GM12878 (cell line): ENCODE results near the gene MZB1. TPM values are rescaled to one million over a fixed set of nuclear protein-coding genes. Genes with fewer than 3 reads are reported as not detected.

Experiments
- BHLHE40 ChIP-seq, 2 experiments: fragments of 450-650 bp in 1 of 2; IDR thresholded peaks; 2 replicates each; pipeline ENCODE4 v1.6.1; 2011 to 2017; ENCODE audit warnings: low read depth in 2 of 2, borderline replicate concordance in 1 of 2, improper control_type of control experiment in 1 of 2, low read length in 1 of 2, mild to moderate bottlenecking in 1 of 2
- CBFB ChIP-seq: IDR thresholded peaks from 2 replicates; pipeline ENCODE4 v1.6.1; 2016; ENCODE audit warnings: antibody characterized with exemption, low read depth
- CHD1 ChIP-seq: IDR thresholded peaks from 2 replicates; pipeline ENCODE4 v1.6.1; 2012; ENCODE audit warnings: low read depth, low read length, improper control_type of control experiment
- CREB1 ChIP-seq: IDR thresholded peaks from 2 replicates; pipeline ENCODE4 v1.6.1; 2012; ENCODE audit warnings: low read depth, mild to moderate bottlenecking, inconsistent platforms
- ESRRA ChIP-seq: IDR thresholded peaks from 2 replicates; pipeline ENCODE4 v1.6.1; 2012; ENCODE audit warnings: mild to moderate bottlenecking, low read length, improper control_type of control experiment
- FOXK2 ChIP-seq: fragments of 450-650 bp; IDR thresholded peaks from 2 replicates; pipeline ENCODE4 v1.6.1; 2017; ENCODE audit warnings: mild to moderate bottlenecking, moderate library complexity
- IKZF1 ChIP-seq: fragments of 450-650 bp; conservative IDR thresholded peaks from 2 replicates; pipeline ENCODE4 v1.6.1; 2017; ENCODE audit warnings: antibody characterized with exemption, mild to moderate bottlenecking
- IRF4 ChIP-seq: IDR thresholded peaks from 2 replicates; pipeline ENCODE4 v1.6.1; 2011; ENCODE audit warnings: low read depth, low read length
- JUNB ChIP-seq: IDR thresholded peaks from 2 replicates; pipeline ENCODE4 v1.6.1; 2016; ENCODE audit warnings: antibody characterized with exemption, mild to moderate bottlenecking
- NFIC ChIP-seq: IDR thresholded peaks from 2 replicates; pipeline ENCODE4 v1.6.1; 2012; ENCODE audit warnings: low read depth, mild to moderate bottlenecking, inconsistent platforms, low read length, moderate library complexity
- NFYB ChIP-seq: IDR thresholded peaks from 2 replicates; pipeline ENCODE4 v1.6.1; 2011; ENCODE audit warnings: low read depth, mild to moderate bottlenecking, low read length, improper control_type of control experiment, moderate library complexity; ENCODE audit not compliant: insufficient read depth
- POLR2A ChIP-seq: IDR thresholded peaks from 2 replicates; pipeline ENCODE4 v1.6.1; 2011; ENCODE audit warnings: low read depth, mild to moderate bottlenecking, low read length
- RBBP5 ChIP-seq: fragments of 200-600 bp; sonication (generic); conservative IDR thresholded peaks from 2 replicates; pipeline ENCODE4 v1.6.1; 2016
- RCOR1 ChIP-seq: conservative IDR thresholded peaks from 2 replicates; pipeline ENCODE4 v1.6.1; 2012; ENCODE audit warnings: low read depth, low read length, improper control_type of control experiment
- RUNX3 ChIP-seq: IDR thresholded peaks from 2 replicates; pipeline ENCODE4 v1.6.1; 2012; ENCODE audit warnings: low read length, inconsistent platforms
- SIX5 ChIP-seq: IDR thresholded peaks from 2 replicates; pipeline ENCODE4 v1.6.1; 2011; ENCODE audit warnings: mild to moderate bottlenecking, low read depth, low read length, moderate library complexity; ENCODE audit not compliant: severe bottlenecking
- STAT3 ChIP-seq: IDR thresholded peaks from 2 replicates; pipeline ENCODE4 v1.6.1; 2011; ENCODE audit warnings: low read depth, low read length, improper control_type of control experiment
- ZNF274 ChIP-seq: IDR thresholded peaks from one replicate; pipeline ENCODE4 v1.8.0; 2011; ENCODE audit not compliant: insufficient read length, insufficient read depth
- ZNF384 ChIP-seq: IDR thresholded peaks from 2 replicates; pipeline ENCODE4 v1.6.1; 2012; ENCODE audit warnings: low read depth, mild to moderate bottlenecking, low read length, improper control_type of control experiment, borderline replicate concordance
- polyA plus RNA-seq, 11 experiments: library from polyadenylated mRNA; depleted of rRNA in 4 of 11; unstranded in 6 of 11; stranded (reverse) in 5 of 11; fragments of >200 nt; fragmentation: Nextera tagmentation in 4 of 11; fragmentation: Illumina TruSeq in 1 of 11; extraction: Ambion mirVana in 4 of 11; extraction: Trizol in 1 of 11; gene quantifications; 1 replicate in 1 of 11; 2 replicates in 10 of 11; pipeline versions ENCODE4 v1.2.1 to v1.2.3, GENCODE V29; 2011 to 2016; ENCODE audit warnings: inconsistent platforms in 2 of 11, missing spikeins in 2 of 11, low read depth in 1 of 11
- total RNA-seq, 4 experiments: library from RNA; depleted of rRNA in 3 of 4; stranded (reverse); fragments of >200 nt in 3 of 4; fragmentation: Illumina TruSeq in 1 of 4; extraction: Trizol in 1 of 4; gene quantifications; 2 replicates each; pipeline versions ENCODE4 v1.2.1 to v1.2.3, GENCODE V29; 2013 to 2021
- TF ChIP-seq, protein P1 (sequence below): fragments of 450-650 bp; IDR thresholded peaks from 2 replicates; pipeline ENCODE4 v1.6.1; 2016; ENCODE audit warnings: mild to moderate bottlenecking
- TF ChIP-seq, protein P2 (sequence below): fragments of 450-650 bp; IDR thresholded peaks from 2 replicates; pipeline ENCODE4 v1.6.1; 2017; ENCODE audit warnings: antibody characterized with exemption, mild to moderate bottlenecking, moderate library complexity
- TF ChIP-seq, protein P3 (sequence below): fragments of 450-650 bp; IDR thresholded peaks from 2 replicates; pipeline ENCODE4 v1.6.1; 2017; ENCODE audit warnings: mild to moderate bottlenecking, moderate library complexity

Gene MZB1
- total and polyA plus RNA-seq, 10 of the 15 experiments (the other 5 are each of a cell fraction or from before 2014, with no cell fraction given): 19.3 to 406 (median 188) TPM

DNA sequence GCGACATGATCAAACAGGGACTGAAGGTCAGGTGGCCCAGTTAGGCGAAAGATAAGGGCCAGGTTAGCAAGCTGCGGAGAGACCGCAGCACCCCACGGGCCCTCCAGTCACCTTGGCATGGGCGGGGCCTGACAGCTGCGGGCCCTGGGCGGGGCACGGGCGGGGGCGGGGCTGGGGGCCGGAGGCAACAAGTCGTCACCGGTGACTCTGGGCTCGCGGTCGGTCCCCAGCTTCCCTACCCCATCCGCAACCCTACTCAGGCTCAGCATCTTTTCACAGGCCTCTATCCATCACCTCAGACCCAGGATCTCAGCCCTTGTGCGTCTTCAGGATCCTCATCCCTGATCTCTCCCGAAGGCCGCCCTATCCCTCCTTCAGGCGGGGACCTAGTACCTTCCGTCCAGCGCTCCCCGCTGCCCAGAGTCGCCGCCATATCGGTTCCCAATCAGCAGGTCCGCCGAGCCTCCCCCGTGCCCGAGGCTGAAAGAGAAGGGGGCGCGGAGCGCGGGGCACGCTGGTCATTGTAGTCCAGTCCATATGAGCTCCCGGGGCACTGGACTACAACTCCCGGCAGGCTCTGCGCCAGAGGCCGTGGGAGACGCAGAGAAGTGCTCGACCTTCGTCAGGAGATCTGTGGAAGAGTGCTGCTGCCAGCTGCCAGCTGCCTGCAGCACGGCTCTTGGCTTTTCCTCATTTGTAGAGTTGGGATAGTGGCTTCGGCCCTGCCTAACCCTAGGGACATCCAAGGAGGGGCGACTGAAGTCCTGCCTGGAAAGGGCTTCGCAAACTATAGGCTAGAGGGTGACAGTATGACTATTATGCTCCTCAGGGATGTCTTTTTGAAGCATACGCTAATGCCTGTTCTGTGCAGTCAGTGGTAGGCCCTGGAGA, 49.5 kb upstream of the MZB1 start, which contains the start of gene DNAJC18 (continued):
- TF ChIP-seq ZNF384: no peak
- peak; percentile 74 for TF ChIP-seq POLR2A
- no peak for TF ChIP-seq FOXK2
- TF ChIP-seq CREB1: peak; percentile 76
- TF ChIP-seq ESRRA: no peak
- TF ChIP-seq NFIC: no peak
- no peak for TF ChIP-seq IRF4
- no peak for TF ChIP-seq CBFB
- TF ChIP-seq NFYB: no peak
- no peak for TF ChIP-seq STAT3
- TF ChIP-seq, protein P1, sequence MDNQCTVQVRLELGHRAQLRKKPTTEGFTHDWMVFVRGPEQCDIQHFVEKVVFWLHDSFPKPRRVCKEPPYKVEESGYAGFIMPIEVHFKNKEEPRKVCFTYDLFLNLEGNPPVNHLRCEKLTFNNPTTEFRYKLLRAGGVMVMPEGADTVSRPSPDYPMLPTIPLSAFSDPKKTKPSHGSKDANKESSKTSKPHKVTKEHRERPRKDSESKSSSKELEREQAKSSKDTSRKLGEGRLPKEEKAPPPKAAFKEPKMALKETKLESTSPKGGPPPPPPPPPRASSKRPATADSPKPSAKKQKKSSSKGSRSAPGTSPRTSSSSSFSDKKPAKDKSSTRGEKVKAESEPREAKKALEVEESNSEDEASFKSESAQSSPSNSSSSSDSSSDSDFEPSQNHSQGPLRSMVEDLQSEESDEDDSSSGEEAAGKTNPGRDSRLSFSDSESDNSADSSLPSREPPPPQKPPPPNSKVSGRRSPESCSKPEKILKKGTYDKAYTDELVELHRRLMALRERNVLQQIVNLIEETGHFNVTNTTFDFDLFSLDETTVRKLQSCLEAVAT: peak; percentile 76
- TF ChIP-seq RUNX3: no peak; the same call in none of the 2 replicates
- TF ChIP-seq, protein P2, sequence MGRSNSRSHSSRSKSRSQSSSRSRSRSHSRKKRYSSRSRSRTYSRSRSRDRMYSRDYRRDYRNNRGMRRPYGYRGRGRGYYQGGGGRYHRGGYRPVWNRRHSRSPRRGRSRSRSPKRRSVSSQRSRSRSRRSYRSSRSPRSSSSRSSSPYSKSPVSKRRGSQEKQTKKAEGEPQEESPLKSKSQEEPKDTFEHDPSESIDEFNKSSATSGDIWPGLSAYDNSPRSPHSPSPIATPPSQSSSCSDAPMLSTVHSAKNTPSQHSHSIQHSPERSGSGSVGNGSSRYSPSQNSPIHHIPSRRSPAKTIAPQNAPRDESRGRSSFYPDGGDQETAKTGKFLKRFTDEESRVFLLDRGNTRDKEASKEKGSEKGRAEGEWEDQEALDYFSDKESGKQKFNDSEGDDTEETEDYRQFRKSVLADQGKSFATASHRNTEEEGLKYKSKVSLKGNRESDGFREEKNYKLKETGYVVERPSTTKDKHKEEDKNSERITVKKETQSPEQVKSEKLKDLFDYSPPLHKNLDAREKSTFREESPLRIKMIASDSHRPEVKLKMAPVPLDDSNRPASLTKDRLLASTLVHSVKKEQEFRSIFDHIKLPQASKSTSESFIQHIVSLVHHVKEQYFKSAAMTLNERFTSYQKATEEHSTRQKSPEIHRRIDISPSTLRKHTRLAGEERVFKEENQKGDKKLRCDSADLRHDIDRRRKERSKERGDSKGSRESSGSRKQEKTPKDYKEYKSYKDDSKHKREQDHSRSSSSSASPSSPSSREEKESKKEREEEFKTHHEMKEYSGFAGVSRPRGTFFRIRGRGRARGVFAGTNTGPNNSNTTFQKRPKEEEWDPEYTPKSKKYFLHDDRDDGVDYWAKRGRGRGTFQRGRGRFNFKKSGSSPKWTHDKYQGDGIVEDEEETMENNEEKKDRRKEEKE: no peak
- TF ChIP-seq BHLHE40 (IDR thresholded peaks at IDR 0.05; ENCODE audit: borderline replicate concordance in 1 of 2, low read depth in 2 of 2, low read length in 1 of 2): peak in 1 of 2 experiments; percentile 44; a peak in 2 of 4 replicates
- TF ChIP-seq SIX5: peak; percentile 85
- TF ChIP-seq CHD1: 0 out of 2 replicates have a peak, but pooled peaks have one; percentile 68
- no peak for TF ChIP-seq RBBP5
- peak; percentile 91 for TF ChIP-seq IKZF1
- TF ChIP-seq, protein P3, sequence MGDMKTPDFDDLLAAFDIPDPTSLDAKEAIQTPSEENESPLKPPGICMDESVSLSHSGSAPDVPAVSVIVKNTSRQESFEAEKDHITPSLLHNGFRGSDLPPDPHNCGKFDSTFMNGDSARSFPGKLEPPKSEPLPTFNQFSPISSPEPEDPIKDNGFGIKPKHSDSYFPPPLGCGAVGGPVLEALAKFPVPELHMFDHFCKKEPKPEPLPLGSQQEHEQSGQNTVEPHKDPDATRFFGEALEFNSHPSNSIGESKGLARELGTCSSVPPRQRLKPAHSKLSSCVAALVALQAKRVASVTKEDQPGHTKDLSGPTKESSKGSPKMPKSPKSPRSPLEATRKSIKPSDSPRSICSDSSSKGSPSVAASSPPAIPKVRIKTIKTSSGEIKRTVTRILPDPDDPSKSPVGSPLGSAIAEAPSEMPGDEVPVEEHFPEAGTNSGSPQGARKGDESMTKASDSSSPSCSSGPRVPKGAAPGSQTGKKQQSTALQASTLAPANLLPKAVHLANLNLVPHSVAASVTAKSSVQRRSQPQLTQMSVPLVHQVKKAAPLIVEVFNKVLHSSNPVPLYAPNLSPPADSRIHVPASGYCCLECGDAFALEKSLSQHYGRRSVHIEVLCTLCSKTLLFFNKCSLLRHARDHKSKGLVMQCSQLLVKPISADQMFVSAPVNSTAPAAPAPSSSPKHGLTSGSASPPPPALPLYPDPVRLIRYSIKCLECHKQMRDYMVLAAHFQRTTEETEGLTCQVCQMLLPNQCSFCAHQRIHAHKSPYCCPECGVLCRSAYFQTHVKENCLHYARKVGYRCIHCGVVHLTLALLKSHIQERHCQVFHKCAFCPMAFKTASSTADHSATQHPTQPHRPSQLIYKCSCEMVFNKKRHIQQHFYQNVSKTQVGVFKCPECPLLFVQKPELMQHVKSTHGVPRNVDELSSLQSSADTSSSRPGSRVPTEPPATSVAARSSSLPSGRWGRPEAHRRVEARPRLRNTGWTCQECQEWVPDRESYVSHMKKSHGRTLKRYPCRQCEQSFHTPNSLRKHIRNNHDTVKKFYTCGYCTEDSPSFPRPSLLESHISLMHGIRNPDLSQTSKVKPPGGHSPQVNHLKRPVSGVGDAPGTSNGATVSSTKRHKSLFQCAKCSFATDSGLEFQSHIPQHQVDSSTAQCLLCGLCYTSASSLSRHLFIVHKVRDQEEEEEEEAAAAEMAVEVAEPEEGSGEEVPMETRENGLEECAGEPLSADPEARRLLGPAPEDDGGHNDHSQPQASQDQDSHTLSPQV: no peak
- no peak for TF ChIP-seq RCOR1
- TF ChIP-seq ZNF274: no peak
- no peak for TF ChIP-seq JUNB
